Middle frontal gyrus (tissue), 1 donor: ENCODE measurements around the gene VWA2.

Source experiments
- DNase-seq: peaks from one replicate; pipeline ENCODE4 v3.0.0-alpha.2; 2015; ENCODE audit warnings: low spot score; ENCODE audit errors: extremely low spot score

The VWA2 gene

GRCh38 chr10:114340816-114341215, 101.8 kb downstream of the VWA2 start:
- no peak for DNase-seq
